Muscle of leg (tissue), 11 donors: ENCODE data around the gene CFAP299. TPM values are rescaled to one million over a fixed set of nuclear protein-coding genes. Genes with fewer than 3 reads are reported as not detected.

Experiments
- DNase-seq: peaks from one replicate; pipeline ENCODE4 v3.0.0; 2013
- H3K27ac ChIP-seq: one replicate; pipeline ENCODE4 v1.5.1; 2013; ENCODE audit warnings: mild to moderate bottlenecking, low read length, control low read depth
- H3K27me3 ChIP-seq: one replicate; pipeline ENCODE4 v1.6.1; 2013; ENCODE audit warnings: low read length; ENCODE audit not compliant: control insufficient read depth, insufficient read depth
- H3K36me3 ChIP-seq: one replicate; pipeline ENCODE4 v1.6.1; 2013; ENCODE audit warnings: low read length; ENCODE audit not compliant: control insufficient read depth, insufficient read depth
- H3K4me1 ChIP-seq: one replicate; pipeline ENCODE4 v1.6.1; 2013; ENCODE audit warnings: low read length; ENCODE audit not compliant: control insufficient read depth, insufficient read depth
- H3K4me3 ChIP-seq: one replicate; pipeline ENCODE4 v1.5.1; 2013; ENCODE audit warnings: low read length, control low read depth
- H3K9me3 ChIP-seq: replicated peaks from 2 replicates; pipeline ENCODE4 v1.6.1; 2013; ENCODE audit warnings: low read depth, low read length; ENCODE audit not compliant: control insufficient read depth
- WGBS: methylation state at CpG from one replicate; pipeline ENCODE4 v1.1.5; 2013; ENCODE audit warnings: missing lambda C conversion rate; ENCODE audit not compliant: insufficient coverage; 5-methylcytosine and 5-hydroxymethylcytosine counted together
- polyA plus RNA-seq, 8 donors: library from polyadenylated mRNA; unstranded; fragments of 120-200 nt; gene quantifications; one replicate each; pipeline versions ENCODE4 v1.2.1 to v1.2.3, GENCODE V29; 2013; ENCODE audit warnings: inconsistent platforms in 1 of 8, low replicate concordance in 1 of 8; ENCODE audit not compliant: insufficient read length in 8 of 8, insufficient read depth in 1 of 8
- total RNA-seq: library from RNA; stranded (reverse); fragments of 120-200 nt; gene quantifications from one replicate; pipeline ENCODE4 v1.2.4, GENCODE V29; 2013

CFAP299 gene
- total and polyA plus RNA-seq, 9 donors: 0.09 to 0.53 (median 0.35) TPM; not detected in 5

DNA sequence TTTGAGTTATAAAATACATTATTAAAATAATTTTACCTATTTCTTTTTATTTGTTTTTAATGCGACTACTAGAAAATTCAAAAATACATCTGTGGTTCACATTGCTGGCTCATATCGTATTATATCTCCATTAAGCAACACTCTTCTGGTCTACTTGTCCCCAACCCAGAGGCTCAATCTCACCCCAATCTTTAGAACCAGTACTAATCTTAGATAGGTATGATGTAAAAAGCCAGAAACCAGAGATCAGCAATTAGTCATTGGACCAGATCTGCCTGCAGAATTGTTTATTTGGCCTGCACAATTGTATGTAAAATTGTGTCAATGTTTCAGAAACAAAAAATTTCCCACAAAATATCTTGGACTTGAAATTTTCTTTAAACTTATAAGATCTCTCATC lies 539.4 kb downstream of the CFAP299 start:
- no peaks in the 10 kb centered on the region for H3K27me3 ChIP-seq
- no peaks in the 10 kb centered on the region for H3K4me1 ChIP-seq
- no peak for DNase-seq
- no CpG with 5 or more reads among the region's 2 CpGs for WGBS
- no peak overlapping the region for H3K27ac ChIP-seq
- no peak overlapping the region for H3K4me3 ChIP-seq
- no peaks in the 10 kb centered on the region for H3K36me3 ChIP-seq
- H3K9me3 ChIP-seq: no peaks in the 10 kb centered on the region

DNA sequence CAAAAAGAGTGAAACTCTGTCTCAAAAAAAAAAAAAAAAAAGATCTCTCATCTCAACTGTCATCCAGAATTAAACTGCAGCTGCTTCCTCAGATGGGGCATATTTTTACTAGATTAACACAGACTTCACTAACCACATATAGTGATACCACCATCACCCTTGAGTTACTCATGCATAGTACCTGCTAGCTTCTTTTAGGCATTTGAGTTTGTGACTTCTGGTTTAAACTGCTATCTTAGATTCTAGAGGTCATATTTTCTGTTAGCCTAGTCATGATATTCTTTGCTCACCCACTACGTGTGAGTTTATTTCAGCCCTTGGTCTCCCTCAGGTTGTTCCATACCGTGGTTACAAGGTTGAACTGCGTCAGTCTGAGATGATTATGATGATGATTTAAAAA lies 540.1 kb downstream of the CFAP299 start:
- Histone ChIP-seq H3K27ac (no peak overlapping the region), H3K9me3 (no peaks in the 10 kb centered on the region), H3K4me1 (no peaks in the 10 kb centered on the region), H3K27me3 (no peaks in the 10 kb centered on the region), H3K36me3 (no peaks in the 10 kb centered on the region), H3K4me3 (no peak overlapping the region)
- no peak for DNase-seq
- WGBS: no CpG with 5 or more reads among the region's 3 CpGs

DNA sequence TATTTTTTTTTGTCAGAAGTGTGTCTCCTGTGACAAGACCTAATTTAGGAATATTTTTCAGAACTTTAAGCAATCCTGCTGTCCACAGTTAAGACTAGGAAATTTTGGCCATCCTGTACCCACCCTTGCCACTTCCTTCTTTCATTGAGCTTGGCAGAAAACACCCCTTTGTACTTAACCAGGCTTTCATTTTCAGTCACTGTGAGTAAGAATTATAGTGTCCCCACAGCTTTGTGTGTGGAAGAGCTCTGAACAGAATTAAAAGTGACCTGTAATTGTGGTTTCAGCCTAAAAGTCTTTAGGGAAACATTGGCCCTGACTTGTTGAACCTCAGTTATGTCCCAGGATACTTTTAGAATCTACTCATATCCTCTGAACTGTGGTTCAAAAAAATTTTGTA lies 541.3 kb downstream of the CFAP299 start:
- Histone ChIP-seq H3K27me3 (no peaks in the 10 kb centered on the region), H3K4me1 (no peaks in the 10 kb centered on the region), H3K27ac (no peak overlapping the region), H3K36me3 (no peaks in the 10 kb centered on the region), H3K4me3 (no peak overlapping the region), H3K9me3 (no peaks in the 10 kb centered on the region)
- no peak for DNase-seq

DNA sequence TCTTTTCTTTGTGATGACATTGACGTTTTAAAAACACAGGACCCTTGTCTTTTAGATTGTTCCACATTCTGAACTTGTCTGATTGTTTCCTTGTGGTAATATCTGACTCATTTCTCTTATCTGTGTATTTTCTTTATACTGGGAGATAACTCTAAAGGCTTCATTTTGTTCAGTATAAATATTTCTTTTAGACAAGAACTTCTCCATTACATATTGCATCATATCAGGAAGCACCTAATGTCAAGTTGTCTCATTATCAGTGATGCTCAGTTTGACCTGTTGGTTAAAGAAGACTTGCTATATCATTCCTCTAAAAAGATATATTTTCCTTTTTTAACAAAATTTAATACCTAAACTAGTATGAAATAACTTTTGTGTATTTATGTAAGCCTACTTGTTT lies 542.7 kb downstream of the CFAP299 start:
- H3K36me3 ChIP-seq: no peaks in the 10 kb centered on the region
- H3K4me3 ChIP-seq: no peak overlapping the region
- no peak overlapping the region for H3K27ac ChIP-seq
- no peaks in the 10 kb centered on the region for H3K4me1 ChIP-seq
- H3K27me3 ChIP-seq: no peaks in the 10 kb centered on the region
- no peak for DNase-seq
- H3K9me3 ChIP-seq: no peaks in the 10 kb centered on the region
- WGBS: no CpG with 5 or more reads among the region's 1 CpG

DNA sequence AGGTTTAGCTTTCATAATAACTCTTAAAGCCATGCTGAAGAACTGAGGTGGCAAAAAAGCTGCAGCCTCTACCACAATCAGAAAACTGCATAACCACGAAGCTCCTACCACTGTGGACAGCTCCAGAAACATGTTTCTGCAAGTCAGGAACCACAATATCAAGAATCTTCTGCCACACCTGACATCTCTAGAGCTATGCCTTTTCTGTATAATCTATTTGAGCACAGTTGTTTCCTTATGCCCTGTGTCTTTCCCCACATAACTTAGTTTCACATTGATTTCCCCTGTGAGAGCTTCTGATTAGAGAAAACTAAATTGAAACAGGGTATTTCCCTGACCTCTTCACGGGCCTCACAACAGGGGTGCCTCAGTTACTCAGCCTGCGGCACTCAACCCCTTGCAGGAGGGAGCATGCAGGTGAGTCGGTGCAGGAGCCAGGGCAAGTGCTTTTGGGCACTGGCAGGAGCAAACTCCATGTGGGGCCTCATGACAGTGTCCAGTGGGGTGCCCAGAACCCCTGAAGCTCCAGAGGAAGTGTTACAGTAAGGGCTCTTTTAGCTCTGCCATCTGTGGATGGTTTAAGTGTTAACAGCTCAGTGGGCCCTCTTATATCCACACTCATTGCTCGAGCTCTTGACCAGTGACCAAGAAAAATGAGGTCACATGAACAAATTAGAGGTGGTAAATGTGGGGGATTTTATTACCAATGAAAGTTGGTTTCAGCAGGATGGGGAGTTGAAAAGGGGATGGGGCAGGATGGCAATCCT lies 562.2 kb downstream of the CFAP299 start:
- no peak for DNase-seq
- 74% methylated on average over 4 of the region's 5 CpGs for WGBS
- no peaks in the 10 kb centered on the region for H3K9me3 ChIP-seq

DNA sequence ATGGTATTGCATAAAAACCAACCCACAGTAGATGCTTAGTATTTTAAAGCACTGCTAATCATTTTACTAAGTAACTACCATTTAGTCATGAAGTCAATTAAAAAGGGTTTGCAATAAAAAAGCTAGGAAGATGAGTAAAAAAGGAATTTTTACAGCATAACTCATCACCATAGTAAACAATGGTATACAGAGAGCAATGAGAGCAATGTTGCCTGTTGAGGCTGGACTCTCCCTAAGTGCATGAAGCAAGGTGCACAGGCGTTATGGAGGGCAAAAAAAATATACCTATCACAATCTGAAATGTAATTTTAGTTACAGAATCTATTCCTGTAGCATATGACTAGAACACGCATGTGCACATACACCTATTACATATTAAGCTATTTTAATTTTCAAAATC lies 565.4 kb downstream of the CFAP299 start:
- Histone ChIP-seq H3K4me1 (no peaks in the 10 kb centered on the region), H3K27me3 (no peaks in the 10 kb centered on the region), H3K9me3 (peaks cover 2% of the 10 kb centered on the region), H3K36me3 (no peaks in the 10 kb centered on the region), H3K4me3 (no peak overlapping the region), H3K27ac (no peak overlapping the region)
- no CpG with 5 or more reads among the region's 2 CpGs for WGBS
- no peak for DNase-seq

More for the DNA sequence above, 562.2 kb downstream of the CFAP299 start:
- Histone ChIP-seq H3K4me3 (no peak overlapping the region), H3K27me3 (no peaks in the 10 kb centered on the region), H3K36me3 (no peaks in the 10 kb centered on the region), H3K27ac (no peak overlapping the region), H3K4me1 (no peaks in the 10 kb centered on the region)

DNA sequence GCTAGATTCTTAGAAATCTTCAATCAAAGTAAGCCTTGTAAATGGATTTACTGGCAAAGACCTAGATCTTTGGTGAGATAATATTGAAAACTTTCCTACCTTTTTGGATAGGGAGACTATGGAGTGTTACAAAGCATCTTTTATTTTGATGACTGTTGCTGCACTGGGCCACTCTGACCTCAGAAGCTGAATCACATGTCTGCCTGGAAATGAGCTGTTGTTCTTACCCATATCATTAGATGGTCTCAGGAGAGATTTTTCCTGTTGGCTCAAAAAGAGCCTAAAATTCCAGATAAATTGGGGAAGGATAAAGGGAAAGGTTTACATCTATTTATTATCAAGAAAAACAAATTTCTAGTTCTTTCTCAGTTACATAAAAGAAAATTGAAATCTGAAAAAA lies 567.5 kb downstream of the CFAP299 start:
- Histone ChIP-seq H3K27me3 (no peaks in the 10 kb centered on the region), H3K36me3 (no peaks in the 10 kb centered on the region), H3K27ac (no peak overlapping the region), H3K9me3 (peaks cover 5% of the 10 kb centered on the region), H3K4me1 (no peaks in the 10 kb centered on the region), H3K4me3 (no peak overlapping the region)
- DNase-seq: no peak

DNA sequence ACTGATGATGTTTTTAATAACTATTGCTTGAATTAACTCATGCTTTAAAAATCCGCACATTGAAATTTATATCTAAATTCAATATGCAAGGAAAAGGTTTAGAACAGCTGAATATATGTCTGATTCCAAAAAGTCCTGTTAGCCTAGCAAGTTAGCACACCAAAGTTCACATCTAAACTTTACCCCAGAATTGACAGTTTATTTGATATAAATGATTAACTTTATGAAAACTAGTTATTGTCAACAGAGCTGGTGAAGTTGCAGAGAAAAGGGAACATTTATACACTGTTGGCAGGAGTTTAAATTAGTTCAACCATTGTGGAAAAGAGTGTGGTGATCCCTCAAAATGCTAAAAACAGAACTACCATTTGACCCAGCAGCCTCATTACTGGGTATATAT lies 574.4 kb downstream of the CFAP299 start:
- no peak for DNase-seq
- no peaks in the 10 kb centered on the region for H3K27me3 ChIP-seq
- no peaks in the 10 kb centered on the region for H3K36me3 ChIP-seq
- peaks cover 5% of the 10 kb centered on the region for H3K9me3 ChIP-seq
- no peak overlapping the region for H3K27ac ChIP-seq
- H3K4me3 ChIP-seq: no peak overlapping the region
- H3K4me1 ChIP-seq: no peaks in the 10 kb centered on the region
- no CpG with 5 or more reads among the region's 1 CpG for WGBS

DNA sequence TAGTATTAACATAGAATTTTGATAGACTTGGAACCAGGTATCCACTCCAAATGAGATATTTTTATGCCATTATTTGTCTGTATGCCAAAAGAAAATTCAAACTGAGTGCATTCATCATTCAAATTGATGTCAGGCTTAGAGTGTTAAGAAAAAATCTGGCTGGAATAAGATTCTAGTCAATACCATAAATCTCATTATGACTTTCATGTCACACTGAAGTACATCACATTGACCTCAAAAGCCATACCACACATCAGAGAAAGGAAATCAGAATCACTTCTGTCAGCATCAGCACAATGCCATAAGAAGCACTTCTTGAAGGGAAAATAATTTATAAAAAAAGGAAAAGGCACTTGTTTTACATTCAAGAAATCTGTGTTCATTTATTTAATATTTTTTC lies 575.9 kb downstream of the CFAP299 start:
- H3K27me3 ChIP-seq: no peaks in the 10 kb centered on the region
- DNase-seq: no peak
- H3K4me3 ChIP-seq: no peak overlapping the region
- H3K36me3 ChIP-seq: no peaks in the 10 kb centered on the region
- H3K4me1 ChIP-seq: no peaks in the 10 kb centered on the region
- peaks cover 1% of the 10 kb centered on the region for H3K9me3 ChIP-seq
- H3K27ac ChIP-seq: no peak overlapping the region

DNA sequence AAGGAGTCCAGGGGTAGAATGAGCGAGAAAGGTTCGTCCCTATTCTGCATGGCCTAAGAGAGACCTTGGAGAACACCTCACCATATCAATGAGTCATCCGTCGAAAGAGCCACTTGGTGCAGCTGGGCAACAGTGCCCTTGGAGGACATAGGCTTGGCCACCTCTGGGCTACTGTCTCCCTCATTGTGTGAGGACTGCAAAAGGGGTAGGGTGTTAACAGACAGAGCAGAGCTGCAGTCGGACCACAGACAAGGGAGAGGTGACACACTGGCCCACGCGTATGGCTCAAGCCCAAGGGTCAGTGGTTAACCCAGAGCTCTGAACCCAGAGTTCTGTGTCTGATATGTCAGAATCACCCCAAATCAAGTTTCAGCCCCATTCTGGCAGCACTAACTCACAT lies 576.8 kb downstream of the CFAP299 start:
- Histone ChIP-seq H3K9me3 (no peaks in the 10 kb centered on the region), H3K36me3 (no peaks in the 10 kb centered on the region), H3K27ac (no peak overlapping the region), H3K4me3 (no peak overlapping the region), H3K4me1 (no peaks in the 10 kb centered on the region), H3K27me3 (no peaks in the 10 kb centered on the region)
- no peak for DNase-seq
- 100% methylated on average over 3 of the region's 7 CpGs for WGBS

DNA sequence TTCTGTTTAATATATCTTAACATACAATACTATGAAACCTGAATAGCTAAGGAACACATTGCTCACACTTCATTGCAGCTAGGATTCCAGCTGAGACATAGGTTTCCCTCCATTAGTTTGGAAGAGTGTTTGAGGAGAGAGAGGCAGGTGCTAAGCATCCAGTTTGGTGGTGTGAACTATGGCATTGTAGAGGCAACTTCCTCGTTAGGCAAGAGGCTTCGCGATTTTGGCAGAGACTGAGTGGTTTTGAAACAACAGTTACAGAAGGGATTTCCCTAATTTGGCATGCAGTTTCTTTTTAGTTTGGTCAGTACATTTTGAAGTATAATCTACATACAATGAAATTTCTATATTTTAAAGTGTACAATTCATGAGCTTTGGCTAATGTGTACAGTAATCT lies 577.9 kb downstream of the CFAP299 start:
- Histone ChIP-seq H3K4me3 (no peak overlapping the region), H3K4me1 (no peaks in the 10 kb centered on the region), H3K9me3 (no peaks in the 10 kb centered on the region), H3K27me3 (no peaks in the 10 kb centered on the region), H3K27ac (no peak overlapping the region), H3K36me3 (no peaks in the 10 kb centered on the region)
- peak; percentile 8 for DNase-seq
- no CpG with 5 or more reads among the region's 3 CpGs for WGBS
